GM12872 (cell line): ENCODE measurements around the gene PPL.

ENCODE experiments used
- TF ChIP-seq, protein P1 (sequence below): IDR thresholded peaks from 3 replicates; pipeline ENCODE4 v1.5.1; 2011; ENCODE audit warnings: low read depth, mild to moderate bottlenecking, low read length, moderate library complexity; ENCODE audit not compliant: insufficient read depth

Gene PPL

DNA sequence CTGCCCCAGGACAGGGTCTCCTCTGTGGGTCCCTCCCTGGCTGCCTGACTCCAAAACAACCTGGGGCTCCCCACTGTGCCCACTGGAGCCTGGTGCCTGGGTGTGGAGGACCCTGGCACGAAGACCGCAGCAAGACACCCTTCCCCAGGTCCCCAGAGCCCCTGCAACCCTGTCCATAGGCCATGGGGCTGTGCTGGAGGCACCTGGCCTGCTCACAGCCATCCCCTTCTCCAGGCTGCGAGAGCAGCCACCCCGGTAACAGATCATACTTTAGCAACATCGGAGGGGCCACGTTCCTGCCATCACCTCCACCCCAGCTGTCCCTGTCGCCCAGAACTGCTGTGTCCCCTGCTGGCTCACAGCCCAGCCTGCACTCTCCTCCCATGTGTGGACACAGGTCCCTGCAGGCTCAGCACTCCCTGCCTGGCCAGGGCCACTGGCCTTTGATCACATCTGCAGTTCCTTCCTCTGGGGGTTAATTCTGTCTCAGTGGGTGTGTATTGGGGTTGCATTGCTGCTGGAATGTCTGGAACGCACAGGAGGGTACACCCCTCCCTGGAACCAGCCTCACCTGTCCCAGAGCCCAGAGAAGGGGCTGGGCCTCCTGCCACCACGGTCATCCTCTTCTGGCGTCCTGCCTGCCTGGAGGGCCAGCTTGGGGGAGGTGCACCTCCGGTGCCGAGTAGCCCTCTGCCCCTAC lies 12.2 kb downstream of the PPL start:
- TF ChIP-seq, protein P1, sequence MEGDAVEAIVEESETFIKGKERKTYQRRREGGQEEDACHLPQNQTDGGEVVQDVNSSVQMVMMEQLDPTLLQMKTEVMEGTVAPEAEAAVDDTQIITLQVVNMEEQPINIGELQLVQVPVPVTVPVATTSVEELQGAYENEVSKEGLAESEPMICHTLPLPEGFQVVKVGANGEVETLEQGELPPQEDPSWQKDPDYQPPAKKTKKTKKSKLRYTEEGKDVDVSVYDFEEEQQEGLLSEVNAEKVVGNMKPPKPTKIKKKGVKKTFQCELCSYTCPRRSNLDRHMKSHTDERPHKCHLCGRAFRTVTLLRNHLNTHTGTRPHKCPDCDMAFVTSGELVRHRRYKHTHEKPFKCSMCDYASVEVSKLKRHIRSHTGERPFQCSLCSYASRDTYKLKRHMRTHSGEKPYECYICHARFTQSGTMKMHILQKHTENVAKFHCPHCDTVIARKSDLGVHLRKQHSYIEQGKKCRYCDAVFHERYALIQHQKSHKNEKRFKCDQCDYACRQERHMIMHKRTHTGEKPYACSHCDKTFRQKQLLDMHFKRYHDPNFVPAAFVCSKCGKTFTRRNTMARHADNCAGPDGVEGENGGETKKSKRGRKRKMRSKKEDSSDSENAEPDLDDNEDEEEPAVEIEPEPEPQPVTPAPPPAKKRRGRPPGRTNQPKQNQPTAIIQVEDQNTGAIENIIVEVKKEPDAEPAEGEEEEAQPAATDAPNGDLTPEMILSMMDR = no peak

DNA sequence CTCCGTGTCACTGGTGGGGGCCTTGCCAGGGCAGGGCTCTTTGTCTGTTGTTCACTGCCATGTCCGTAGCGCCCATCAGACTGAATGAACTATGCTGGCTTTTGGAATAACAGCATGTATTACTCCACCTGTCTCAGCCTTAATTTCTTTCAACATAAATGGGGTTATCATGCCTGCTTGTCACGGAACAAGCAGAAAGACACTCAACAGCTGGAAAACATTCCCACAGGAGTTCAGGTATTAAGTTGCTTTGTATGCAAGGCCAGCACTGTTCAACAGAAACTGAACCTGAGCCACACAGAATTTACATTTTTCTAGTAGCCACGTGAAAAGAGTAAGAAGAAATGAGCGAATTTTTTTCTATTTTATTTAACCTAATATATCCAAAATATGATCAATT lies 13.1 kb downstream of the PPL start:
- TF ChIP-seq, protein P1 = no peak

DNA sequence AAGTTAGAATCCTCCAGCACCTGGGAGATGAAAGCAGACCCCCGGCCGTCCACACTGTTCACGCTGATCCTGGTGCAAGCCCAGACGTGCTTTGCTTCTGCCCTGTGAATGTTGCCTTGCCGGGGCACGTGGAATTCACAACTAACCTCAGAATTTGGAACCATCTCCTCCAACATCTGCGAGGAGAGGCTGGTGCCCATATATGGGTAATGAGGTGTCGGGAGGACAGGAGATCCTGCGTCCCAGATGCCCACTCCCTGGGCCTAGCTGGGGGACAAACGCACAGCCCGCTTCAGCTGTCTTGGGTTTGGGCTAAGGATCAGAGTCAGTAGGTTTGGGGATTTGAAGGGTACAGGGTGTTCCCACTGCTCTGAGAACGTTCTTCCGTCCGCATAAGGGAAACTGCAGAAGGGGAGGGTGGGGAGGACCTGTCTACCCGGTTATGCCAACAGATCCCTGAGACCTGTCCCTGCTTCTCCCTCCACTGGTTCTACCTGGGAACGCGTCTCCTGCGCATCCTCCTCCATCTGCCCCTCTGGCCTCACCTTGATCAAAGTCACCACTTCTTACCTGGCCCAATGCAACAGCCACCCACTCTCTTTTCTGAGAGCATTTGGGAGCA lies 14.1 kb downstream of the PPL start:
- TF ChIP-seq, protein P1 = no peak

DNA sequence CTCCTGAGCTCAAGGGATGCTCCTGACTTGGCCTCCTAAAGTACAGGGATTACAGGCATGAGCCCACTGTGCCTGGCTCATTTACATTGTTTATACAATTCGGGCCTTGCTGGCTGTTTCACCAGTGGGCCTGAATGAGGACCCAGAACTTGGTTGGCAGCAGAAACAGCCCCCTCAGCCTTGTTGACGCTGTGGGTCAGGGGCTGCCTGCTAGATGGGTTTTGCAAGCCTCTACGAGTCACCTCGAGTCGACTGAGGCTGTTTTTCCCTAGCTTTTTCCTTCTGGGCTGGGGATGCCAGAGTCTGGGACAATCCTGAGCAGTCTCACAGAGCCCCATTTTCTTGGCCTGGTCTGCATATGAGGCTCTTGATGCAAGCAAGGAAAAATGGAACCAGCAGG lies 16.1 kb downstream of the PPL start:
- TF ChIP-seq, protein P1 = no peak

DNA sequence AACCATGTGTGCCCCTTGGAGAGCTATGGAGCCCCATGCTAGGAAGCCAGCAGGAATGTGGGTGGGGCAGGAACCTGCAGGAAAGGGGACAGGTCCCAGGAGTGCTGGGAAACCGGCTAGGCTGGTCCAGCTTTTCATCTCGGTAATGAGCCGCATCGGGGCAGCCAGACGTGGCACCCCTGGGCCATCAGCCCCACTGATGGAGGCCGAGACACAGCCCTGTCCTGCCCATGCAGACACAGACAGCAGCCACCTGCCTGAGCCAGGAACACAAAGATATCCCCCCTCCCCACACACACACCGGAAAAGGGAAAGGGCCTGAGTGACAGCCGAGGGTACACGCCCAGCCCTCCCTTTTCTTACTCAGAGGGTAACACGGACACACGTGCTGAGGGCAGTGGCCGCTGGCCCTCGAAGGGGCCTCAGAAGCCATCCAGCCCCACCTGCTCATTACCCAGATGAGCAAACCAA lies 18.1 kb downstream of the PPL start:
- TF ChIP-seq, protein P1 = no peak

DNA sequence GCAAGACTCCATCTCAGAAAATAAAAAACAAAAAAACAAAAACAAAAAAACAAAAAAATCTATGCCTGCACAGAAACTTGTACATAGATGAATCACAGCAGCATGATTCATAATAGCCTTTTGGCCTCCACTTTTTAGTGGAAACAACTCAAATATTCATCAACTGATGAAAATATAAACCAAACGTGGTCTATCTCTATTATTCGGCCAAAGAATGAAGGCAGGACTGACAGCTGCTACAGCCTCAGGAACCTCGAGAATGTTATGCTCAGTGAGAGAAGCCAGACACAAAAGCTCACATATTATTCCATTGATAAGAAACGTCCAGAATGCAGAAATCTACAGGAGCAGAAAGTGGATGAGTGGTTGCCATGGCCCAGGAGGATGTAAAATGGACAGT lies 19.8 kb downstream of the PPL start:
- TF ChIP-seq, protein P1 = no peak

DNA sequence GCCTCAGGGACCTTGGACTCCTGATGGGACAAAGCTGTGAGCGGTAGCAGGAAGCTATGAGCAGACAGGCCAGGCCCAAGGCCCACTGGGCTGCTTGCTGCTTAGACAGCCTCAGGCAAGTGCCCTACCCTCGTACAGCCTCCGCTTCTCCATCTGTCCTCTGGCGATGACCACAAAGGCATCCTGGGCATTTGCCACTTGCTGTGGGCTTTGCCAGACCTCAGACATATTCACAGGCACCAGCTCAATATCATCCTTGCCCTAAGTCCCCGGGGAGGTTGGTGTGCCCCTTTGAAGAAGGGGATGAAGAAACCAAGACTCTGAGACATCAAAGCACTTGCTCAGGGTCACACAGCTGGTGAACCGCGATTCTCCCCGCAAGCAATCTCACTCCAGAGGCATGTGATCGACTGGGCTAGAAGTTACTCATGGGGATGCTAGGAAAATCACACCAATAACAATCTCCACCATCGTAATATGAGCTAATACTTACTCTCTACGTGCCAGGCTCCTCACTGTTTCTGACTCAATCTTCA lies 21.7 kb downstream of the PPL start:
- TF ChIP-seq, protein P1 = no peak
